Fibroblast of skin of right quadriceps (primary cell): ENCODE measurements around the gene LINGO1.
A peak's percentile ranks its signal among the peaks of the same experiment; 100 is the strongest.

Experiments
- DNase-seq: peaks from one replicate; pipeline ENCODE4 v3.0.0-alpha.2; 2013

Gene LINGO1, protein sequence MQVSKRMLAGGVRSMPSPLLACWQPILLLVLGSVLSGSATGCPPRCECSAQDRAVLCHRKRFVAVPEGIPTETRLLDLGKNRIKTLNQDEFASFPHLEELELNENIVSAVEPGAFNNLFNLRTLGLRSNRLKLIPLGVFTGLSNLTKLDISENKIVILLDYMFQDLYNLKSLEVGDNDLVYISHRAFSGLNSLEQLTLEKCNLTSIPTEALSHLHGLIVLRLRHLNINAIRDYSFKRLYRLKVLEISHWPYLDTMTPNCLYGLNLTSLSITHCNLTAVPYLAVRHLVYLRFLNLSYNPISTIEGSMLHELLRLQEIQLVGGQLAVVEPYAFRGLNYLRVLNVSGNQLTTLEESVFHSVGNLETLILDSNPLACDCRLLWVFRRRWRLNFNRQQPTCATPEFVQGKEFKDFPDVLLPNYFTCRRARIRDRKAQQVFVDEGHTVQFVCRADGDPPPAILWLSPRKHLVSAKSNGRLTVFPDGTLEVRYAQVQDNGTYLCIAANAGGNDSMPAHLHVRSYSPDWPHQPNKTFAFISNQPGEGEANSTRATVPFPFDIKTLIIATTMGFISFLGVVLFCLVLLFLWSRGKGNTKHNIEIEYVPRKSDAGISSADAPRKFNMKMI

GRCh38 chr15:77632534-77633133, at the start of gene LINGO1:
Gene LINGO1 (minus strand): TSS chr15:77632912. CDS start chr15:77632315, 597 bp downstream.
- peak; percentile 23 for DNase-seq

GRCh38 chr15:77681362-77681761, 48.6 kb upstream of the LINGO1 start:
- no peak for DNase-seq

GRCh38 chr15:77676569-77677375, 44.1 kb upstream of the LINGO1 start:
- DNase-seq = no peak

DNA sequence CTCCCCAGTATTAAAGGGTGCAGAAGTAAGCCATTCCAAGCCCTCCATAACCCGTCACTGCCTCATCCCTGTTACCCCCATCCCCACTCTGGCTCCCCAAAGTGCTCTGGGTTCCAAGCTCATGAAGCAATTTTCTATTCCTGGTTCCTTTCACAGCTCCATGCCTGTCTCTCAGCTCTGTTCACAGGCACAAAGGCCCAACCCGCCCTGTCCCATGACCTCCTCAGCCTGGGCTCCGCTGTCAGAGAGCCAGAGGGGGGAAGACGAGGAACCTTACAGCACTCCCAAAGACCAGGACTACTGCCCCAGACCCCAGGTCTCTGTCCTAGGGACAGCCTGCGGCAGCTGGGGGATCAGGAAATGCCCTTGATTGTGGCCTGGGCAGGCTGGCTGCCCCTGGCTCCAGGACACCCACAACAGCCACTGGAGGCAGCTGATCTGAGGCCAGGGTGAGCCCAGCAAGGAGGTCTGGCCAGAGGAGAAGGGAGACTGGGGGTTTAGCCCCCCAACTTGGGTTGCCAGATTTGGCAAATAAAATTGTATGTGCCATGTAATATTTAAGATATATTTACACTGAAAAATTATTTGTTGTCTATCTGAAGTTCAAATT, 43.2 kb upstream of the LINGO1 start:
- no peak for DNase-seq

- no peak for DNase-seq
These were observed 41.6 kb upstream of the LINGO1 start for GRCh38 chr15:77674327-77674726.

GRCh38 chr15:77673866-77674265, 41.2 kb upstream of the LINGO1 start:
- no peak for DNase-seq

- no peak for DNase-seq
These were observed 39.4 kb upstream of the LINGO1 start for GRCh38 chr15:77672135-77672534.

- no peak for DNase-seq
These were observed 38.8 kb upstream of the LINGO1 start for GRCh38 chr15:77671362-77672056.

GRCh38 chr15:77670558-77671361, 38.0 kb upstream of the LINGO1 start:
- no peak for DNase-seq

GRCh38 chr15:77669896-77670295, 37.2 kb upstream of the LINGO1 start:
- DNase-seq = no peak

DNA sequence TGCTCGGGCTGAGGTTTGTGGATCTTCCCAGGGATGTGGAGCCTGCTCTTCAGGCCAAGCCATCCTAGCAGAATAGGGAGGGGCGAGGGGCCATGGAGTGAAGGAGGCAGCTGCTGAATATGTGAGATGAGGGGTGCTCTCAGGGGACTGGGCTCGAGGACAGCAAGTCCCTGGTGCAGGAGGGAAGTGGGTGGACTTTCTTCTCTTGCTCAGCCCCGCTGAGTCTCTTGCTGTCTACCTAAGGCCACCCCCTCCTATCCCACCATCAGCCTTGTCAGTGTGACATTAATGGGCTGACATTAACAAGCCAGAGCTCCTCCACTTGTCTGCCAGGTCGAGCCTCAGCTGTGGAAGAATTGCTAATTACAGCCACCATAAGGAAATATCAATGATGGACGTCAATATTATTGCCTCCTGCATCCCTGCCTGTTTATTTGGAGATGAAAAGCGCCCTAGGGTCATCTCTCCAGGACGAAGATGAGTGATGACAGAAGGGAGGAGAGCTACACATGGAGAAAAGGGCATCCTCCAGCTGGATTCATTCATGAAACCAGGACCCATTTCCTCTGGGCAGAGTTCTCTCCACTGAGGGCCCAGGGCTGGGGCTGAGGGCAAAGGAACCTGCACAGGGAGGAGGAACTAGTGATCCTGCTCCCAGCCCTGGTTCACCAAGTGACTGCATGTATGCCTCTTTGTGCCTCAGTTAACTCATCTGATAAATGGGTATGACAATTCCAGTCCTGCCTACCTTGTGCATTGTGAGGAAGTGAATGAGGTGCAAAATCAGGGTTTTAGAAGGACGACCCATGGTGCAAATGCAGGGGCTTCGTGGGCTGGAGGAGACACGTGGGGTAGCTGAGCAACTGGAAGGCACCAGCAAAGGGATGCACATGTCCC, 34.9 kb upstream of the LINGO1 start:
- DNase-seq = no peak

- DNase-seq = no peak
These were observed 33.6 kb upstream of the LINGO1 start for GRCh38 chr15:77666296-77666660.

DNA sequence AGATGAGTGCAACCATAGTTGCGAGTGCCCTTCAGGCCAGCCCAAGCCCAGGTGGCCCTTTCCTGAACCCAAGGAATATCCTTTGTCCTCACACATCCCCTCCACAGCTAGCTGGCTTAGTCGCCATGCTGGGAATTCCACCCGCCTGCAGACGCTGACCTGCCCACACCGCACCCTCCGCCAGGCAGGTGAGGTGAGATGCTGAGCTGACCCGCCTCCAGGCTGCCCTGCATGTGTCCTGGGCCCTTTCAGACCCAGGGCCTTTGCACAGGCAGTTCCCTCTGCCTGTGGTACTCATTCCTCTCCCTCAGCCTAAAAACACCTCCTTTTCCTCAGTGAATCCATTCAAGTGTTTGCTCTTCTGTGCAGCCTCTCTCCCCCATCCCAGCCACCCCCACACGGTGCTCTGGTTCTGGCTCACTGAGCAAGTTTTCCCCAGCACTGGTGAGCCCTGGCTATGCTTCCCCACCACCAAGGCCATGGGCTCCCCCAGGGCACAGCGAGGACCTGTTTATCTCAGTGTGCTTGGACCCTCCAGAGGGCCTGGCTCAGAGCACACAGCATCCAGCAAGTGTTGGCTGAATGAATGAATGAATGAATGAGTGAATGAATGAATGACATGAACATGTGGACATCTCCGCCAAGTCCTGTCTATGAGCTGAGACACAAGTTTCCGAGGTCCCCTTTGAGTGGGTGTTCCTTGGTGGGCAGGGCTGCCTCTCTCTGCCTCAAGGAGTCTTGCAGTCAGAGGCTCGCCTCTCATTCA, 33.0 kb upstream of the LINGO1 start:
- no peak for DNase-seq

- DNase-seq = no peak
These were observed 31.7 kb upstream of the LINGO1 start for GRCh38 chr15:77664428-77664827.

- no peak for DNase-seq
These were observed 30.5 kb upstream of the LINGO1 start for GRCh38 chr15:77663256-77663655.

DNA sequence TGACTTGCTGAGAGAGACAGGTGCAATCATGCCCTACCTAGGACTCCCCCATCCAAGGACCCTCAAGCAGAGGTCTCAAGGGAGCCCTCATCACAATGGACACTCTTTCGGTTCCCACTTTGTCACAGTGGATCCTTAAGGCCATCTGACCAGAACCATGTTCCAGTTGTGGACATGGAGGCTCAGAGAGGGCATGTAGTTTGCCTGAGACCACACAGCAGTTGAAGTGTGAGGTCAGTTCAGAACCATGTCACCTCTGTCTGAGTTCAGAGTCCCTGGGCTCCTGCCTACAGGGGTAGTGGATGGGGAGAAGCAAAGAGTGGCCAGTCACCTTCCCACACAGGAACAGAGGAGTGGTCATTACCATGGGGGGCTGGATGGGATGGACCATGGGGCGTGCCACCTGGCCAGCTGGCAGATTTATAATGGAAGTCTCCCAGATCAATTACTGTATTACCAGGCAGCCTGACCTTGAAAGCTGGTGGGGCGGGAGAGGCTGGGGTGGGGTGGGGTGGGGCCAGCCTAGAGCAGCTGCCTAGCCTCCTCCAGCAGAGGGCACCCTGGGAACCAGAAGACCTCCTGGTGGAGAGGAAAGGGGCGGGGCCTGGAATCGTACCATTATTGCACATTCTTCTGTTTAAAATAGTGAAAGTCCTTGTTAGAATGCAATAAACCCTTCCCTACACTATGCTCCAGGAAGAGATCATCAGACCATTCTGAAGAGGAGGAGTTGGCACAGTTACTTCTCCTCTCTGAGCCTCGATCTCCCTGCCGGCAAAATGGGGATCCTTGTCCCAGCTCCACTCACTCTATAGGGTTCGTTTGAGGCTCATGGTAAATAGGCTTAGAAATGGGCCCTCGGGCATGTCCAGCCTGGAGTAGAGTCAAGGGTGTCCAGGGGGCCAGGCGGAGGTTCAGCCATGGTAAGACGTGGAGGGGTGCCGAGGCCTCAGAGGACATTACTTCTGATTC, 26.9 kb upstream of the LINGO1 start:
- DNase-seq = peak; percentile 48

DNA sequence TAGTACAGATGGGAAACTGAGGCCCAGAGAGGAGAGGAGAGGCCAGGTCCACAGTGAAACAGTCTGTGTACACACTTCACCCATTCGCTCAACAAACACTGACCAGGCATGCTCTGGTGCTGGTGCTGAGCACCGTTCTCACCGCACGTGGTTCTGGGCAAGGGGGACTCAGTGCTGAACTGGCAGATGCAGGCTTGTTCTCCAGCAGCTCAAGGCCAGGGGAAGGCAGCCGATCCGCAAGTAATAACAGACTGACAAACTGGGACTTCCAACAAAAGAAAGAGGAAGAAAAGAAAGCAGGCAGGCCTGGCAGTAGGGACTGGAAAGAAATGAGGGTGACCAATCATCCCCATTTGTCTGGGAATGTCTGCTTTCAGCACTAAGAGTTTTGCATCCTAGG, 25.6 kb upstream of the LINGO1 start:
- DNase-seq = no peak

GRCh38 chr15:77657634-77658238, 25.0 kb upstream of the LINGO1 start:
- peak; percentile 18 for DNase-seq
